ENCODE measurements around the gene ABCG1.

DNA sequence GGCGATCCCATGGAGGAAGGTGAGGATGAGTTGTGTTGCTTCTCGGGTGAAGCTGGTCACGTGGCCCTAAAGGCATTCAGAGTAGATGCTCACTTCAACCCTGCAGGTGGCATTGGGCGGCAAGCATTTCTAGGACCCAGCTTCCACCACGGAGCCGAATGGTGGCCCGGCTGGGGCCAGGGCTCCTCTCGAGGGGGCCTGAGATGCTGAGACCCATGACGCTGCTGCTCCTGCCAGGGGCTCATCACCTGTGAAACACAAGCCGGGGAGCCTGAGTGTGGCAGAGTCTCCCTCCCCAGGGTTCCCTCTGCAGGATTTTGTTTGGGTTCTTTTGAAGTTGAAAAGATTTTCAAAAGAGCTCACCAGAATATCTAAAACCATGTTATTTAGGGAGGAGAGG, 41.2 kb downstream of the ABCG1 start:
- TF ChIP-seq, protein P1, sequence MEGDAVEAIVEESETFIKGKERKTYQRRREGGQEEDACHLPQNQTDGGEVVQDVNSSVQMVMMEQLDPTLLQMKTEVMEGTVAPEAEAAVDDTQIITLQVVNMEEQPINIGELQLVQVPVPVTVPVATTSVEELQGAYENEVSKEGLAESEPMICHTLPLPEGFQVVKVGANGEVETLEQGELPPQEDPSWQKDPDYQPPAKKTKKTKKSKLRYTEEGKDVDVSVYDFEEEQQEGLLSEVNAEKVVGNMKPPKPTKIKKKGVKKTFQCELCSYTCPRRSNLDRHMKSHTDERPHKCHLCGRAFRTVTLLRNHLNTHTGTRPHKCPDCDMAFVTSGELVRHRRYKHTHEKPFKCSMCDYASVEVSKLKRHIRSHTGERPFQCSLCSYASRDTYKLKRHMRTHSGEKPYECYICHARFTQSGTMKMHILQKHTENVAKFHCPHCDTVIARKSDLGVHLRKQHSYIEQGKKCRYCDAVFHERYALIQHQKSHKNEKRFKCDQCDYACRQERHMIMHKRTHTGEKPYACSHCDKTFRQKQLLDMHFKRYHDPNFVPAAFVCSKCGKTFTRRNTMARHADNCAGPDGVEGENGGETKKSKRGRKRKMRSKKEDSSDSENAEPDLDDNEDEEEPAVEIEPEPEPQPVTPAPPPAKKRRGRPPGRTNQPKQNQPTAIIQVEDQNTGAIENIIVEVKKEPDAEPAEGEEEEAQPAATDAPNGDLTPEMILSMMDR (IDR thresholded peaks at IDR 0.05) = no peak
- TF ChIP-seq POLR2AphosphoS5 (IDR thresholded peaks at IDR 0.05) = no peak
- no peak for TF ChIP-seq EP300 (IDR thresholded peaks at IDR 0.05)

Measured in suprapubic skin (tissue), 4 donors.